Fibroblast of pulmonary artery (primary cell): ENCODE results near the gene BCO1.
A peak's percentile ranks its signal among the peaks of the same experiment; 100 is the strongest.

Experiments used
- DNase-seq: peaks from one replicate; pipeline ENCODE4 v3.0.0-alpha.2; 2010; ENCODE audit warnings: low read depth
- H3K4me3 ChIP-seq: replicated peaks from 2 replicates; pipeline ENCODE4 v1.5.1; 2011; ENCODE audit warnings: low read depth, mild to moderate bottlenecking, control low read depth, low read length, moderate library complexity
- TF ChIP-seq, protein P1 (sequence below): IDR thresholded peaks from 2 replicates; pipeline ENCODE4 v1.5.1; 2011; ENCODE audit warnings: mild to moderate bottlenecking, control low read depth, low read length, inconsistent platforms; ENCODE audit errors: missing control alignments

BCO1 gene, protein sequence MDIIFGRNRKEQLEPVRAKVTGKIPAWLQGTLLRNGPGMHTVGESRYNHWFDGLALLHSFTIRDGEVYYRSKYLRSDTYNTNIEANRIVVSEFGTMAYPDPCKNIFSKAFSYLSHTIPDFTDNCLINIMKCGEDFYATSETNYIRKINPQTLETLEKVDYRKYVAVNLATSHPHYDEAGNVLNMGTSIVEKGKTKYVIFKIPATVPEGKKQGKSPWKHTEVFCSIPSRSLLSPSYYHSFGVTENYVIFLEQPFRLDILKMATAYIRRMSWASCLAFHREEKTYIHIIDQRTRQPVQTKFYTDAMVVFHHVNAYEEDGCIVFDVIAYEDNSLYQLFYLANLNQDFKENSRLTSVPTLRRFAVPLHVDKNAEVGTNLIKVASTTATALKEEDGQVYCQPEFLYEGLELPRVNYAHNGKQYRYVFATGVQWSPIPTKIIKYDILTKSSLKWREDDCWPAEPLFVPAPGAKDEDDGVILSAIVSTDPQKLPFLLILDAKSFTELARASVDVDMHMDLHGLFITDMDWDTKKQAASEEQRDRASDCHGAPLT

GRCh38 chr16:81238296-81239011 is at the start of gene BCO1:
TSS of gene BCO1 (plus strand) at chr16:81238689. CDS start at chr16:81238909, 220 bp downstream.
- TF ChIP-seq, protein P1, sequence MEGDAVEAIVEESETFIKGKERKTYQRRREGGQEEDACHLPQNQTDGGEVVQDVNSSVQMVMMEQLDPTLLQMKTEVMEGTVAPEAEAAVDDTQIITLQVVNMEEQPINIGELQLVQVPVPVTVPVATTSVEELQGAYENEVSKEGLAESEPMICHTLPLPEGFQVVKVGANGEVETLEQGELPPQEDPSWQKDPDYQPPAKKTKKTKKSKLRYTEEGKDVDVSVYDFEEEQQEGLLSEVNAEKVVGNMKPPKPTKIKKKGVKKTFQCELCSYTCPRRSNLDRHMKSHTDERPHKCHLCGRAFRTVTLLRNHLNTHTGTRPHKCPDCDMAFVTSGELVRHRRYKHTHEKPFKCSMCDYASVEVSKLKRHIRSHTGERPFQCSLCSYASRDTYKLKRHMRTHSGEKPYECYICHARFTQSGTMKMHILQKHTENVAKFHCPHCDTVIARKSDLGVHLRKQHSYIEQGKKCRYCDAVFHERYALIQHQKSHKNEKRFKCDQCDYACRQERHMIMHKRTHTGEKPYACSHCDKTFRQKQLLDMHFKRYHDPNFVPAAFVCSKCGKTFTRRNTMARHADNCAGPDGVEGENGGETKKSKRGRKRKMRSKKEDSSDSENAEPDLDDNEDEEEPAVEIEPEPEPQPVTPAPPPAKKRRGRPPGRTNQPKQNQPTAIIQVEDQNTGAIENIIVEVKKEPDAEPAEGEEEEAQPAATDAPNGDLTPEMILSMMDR: no peak
- DNase-seq: peak; percentile 58
- H3K4me3 ChIP-seq: peak within 1 kb of the TSS; percentile 57

- H3K4me3 ChIP-seq: no peak overlapping the region
- TF ChIP-seq, protein P1: no peak
- peak; percentile 84 for DNase-seq
Measured at GRCh38 chr16:81189100-81189664, 49.3 kb upstream of the BCO1 start.

GRCh38 chr16:81190667-81191066 is 47.8 kb upstream of the BCO1 start:
- TF ChIP-seq, protein P1: no peak
- DNase-seq: peak; percentile 53

DNA sequence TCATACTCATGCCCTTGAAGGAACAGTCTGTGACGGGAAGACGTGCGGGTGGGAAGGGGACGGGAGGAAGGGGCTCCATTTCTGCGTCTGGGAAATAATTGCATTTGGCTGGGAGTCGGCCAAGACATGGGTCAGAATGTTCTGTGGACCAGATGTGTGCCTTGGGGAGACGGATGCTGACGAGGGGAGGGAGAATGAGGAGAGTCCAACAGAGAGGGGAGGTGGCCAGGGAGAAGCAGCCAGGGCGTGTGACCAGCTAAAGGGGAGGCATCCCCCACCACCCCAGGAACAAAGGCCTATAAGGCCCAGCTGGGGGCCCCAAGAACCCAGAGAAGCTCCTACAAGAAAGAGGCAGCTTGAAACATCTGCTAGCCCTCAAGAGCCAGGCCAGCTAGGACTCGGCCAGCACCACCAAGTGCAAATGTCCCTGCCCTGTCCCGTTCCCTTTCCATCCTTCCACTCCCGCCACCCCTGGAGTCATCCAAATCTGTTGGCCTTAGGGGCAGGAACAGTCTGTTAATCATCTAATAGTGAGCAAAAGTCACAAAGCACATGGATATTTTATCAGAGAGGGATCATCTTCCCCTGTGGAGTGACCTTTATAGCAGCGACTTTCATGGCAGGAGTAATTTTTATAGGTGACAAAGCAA is 42.5 kb upstream of the BCO1 start:
- TF ChIP-seq, protein P1: no peak
- no peak overlapping the region for H3K4me3 ChIP-seq
- DNase-seq: no peak

More at GRCh38 chr16:81190667-81191066, 47.8 kb upstream of the BCO1 start:
- H3K4me3 ChIP-seq: no peak overlapping the region

DNA sequence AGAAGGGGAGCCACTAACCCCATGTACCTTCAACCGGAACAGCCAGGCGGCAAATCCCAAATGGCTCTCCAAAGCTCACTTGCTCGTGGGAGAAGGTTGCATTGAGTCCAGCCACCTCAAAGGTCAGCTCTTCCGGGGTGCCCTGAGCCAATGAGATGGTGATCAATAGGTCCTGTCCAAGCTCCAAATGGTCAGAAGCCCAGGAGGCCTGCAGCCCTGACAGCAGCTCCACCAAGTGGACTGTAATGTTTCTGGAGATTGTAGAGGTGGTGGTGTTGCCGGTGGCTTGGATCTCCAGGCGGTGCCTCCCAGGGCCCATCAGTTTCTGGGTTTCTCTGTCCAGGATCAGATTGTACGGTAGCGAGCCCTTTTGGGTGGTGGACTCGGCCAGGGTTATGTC is 39.9 kb upstream of the BCO1 start:
- peak; percentile 10 for DNase-seq
- no peak overlapping the region for H3K4me3 ChIP-seq
- TF ChIP-seq, protein P1: peak; percentile 13

- H3K4me3 ChIP-seq: no peak overlapping the region
Measured at GRCh38 chr16:81201267-81201666, 37.2 kb upstream of the BCO1 start.

More at GRCh38 chr16:81201267-81201666, 37.2 kb upstream of the BCO1 start:
- no peak for DNase-seq
- TF ChIP-seq, protein P1: no peak
